HEK293 (cell line): ENCODE results near the gene AATK.

Experiments used
- CTCF ChIA-PET: fragments of 350-600 bp; formaldehyde crosslinking; extraction: SDS; loops from one replicate; lab custom pipeline; 2021; ENCODE audit warnings: antibody characterized with exemption; lab: Yijun Ruan, JAX
- POLR2A ChIA-PET: fragments of 300-600 bp; formaldehyde crosslinking; extraction: SDS; loops from one replicate; lab custom pipeline; 2020; ENCODE audit warnings: antibody characterized with exemption, inconsistent platforms; lab: Yijun Ruan, JAX
- H3K27ac ChIP-seq: fragments of 200-500 bp; sonication (Bioruptor generic); 2 replicates; pipeline ENCODE4 v1.5.1; 2014; ENCODE audit warnings: low read depth, low read length, control low read depth, inconsistent platforms; ENCODE audit errors: extremely low read depth
- H3K36me3 ChIP-seq, 2 experiments: fragments of 200-500 bp in 1 of 2; sonication (Bioruptor generic) in 1 of 2; 1 replicate in 1 of 2; 2 replicates in 1 of 2; pipeline ENCODE4 v1.5.1; 2014 to 2017; ENCODE audit warnings: inconsistent platforms in 2 of 2, low read length in 2 of 2; ENCODE audit not compliant: control insufficient read depth in 2 of 2, insufficient read depth in 1 of 2
- H3K4me1 ChIP-seq: fragments of 200-500 bp; sonication (Bioruptor generic); 2 replicates; pipeline ENCODE4 v1.5.1; 2014; ENCODE audit warnings: mild to moderate bottlenecking, low read length, inconsistent platforms; ENCODE audit not compliant: control insufficient read depth, insufficient read depth
- H3K4me3 ChIP-seq: 2 replicates; pipeline ENCODE4 v1.5.1; 2011; ENCODE audit warnings: low read depth, mild to moderate bottlenecking, control low read depth, low read length, moderate library complexity
- H3K9me3 ChIP-seq: fragments of 200-500 bp; sonication (Bioruptor generic); 2 replicates; pipeline ENCODE4 v1.5.1; 2014; ENCODE audit warnings: low read depth, low read length, inconsistent platforms; ENCODE audit not compliant: control insufficient read depth, insufficient read depth
- GLIS1 ChIP-seq: fragments of 450-650 bp; formaldehyde crosslinking; IDR thresholded peaks from 2 replicates; pipeline ENCODE4 v1.5.1; 2016; ENCODE audit warnings: missing biosample characterization, missing genetic modification characterization
- GLIS2 ChIP-seq: fragments of 450-650 bp; formaldehyde crosslinking; IDR thresholded peaks from 2 replicates; pipeline ENCODE4 v1.5.1; 2016; ENCODE audit warnings: missing biosample characterization, missing genetic modification characterization
- HOXC10 ChIP-seq: sonication (generic); formaldehyde crosslinking; IDR thresholded peaks from 2 replicates; pipeline ENCODE4 v1.8.1; 2023; ENCODE audit warnings: mild to moderate bottlenecking, missing genetic modification reagents
- HOXD13 ChIP-seq: sonication (generic); formaldehyde crosslinking; IDR thresholded peaks from 2 replicates; pipeline ENCODE4 v1.8.0; 2022; ENCODE audit warnings: missing genetic modification reagents, borderline replicate concordance
- KLF1 ChIP-seq: fragments of 450-650 bp; formaldehyde crosslinking; IDR thresholded peaks from 2 replicates; pipeline ENCODE4 v1.5.1; 2016; ENCODE audit warnings: missing biosample characterization, missing genetic modification characterization
- KLF10 ChIP-seq: fragments of 450-650 bp; IDR thresholded peaks from 2 replicates; pipeline ENCODE4 v1.5.1; 2018; ENCODE audit warnings: missing biosample characterization, mild to moderate bottlenecking, missing genetic modification characterization
- KLF17 ChIP-seq: fragments of 450-650 bp; formaldehyde crosslinking; IDR thresholded peaks from 2 replicates; pipeline ENCODE4 v1.5.1; 2016; ENCODE audit warnings: missing biosample characterization, missing genetic modification characterization
- KLF8 ChIP-seq: fragments of 450-650 bp; formaldehyde crosslinking; IDR thresholded peaks from 2 replicates; pipeline ENCODE4 v1.5.1; 2016; ENCODE audit warnings: missing biosample characterization, missing genetic modification characterization
- SCRT2 ChIP-seq: fragments of 450-650 bp; formaldehyde crosslinking; IDR thresholded peaks from 2 replicates; pipeline ENCODE4 v1.5.1; 2016; ENCODE audit warnings: missing biosample characterization, missing genetic modification characterization
- TSHZ1 ChIP-seq: fragments of 450-650 bp; formaldehyde crosslinking; IDR thresholded peaks from 2 replicates; pipeline ENCODE4 v1.5.1; 2016; ENCODE audit warnings: missing biosample characterization, missing genetic modification characterization, borderline replicate concordance
- YY1 ChIP-seq: fragments of 450-650 bp; formaldehyde crosslinking; IDR thresholded peaks from 2 replicates; pipeline ENCODE4 v1.5.1; 2018; ENCODE audit warnings: missing biosample characterization, missing genetic modification characterization
- ZFP37 ChIP-seq: fragments of 450-650 bp; formaldehyde crosslinking; IDR thresholded peaks from 2 replicates; pipeline ENCODE4 v1.5.1; 2016; ENCODE audit warnings: missing biosample characterization, missing genetic modification characterization
- ZIC2 ChIP-seq: fragments of 450-650 bp; formaldehyde crosslinking; IDR thresholded peaks from 2 replicates; pipeline ENCODE4 v1.5.1; 2016; ENCODE audit warnings: missing biosample characterization, missing genetic modification characterization
- ZNF121 ChIP-seq: fragments of 450-650 bp; formaldehyde crosslinking; IDR thresholded peaks from 2 replicates; pipeline ENCODE4 v1.5.1; 2016; ENCODE audit warnings: missing biosample characterization, missing genetic modification characterization
- ZNF148 ChIP-seq: fragments of 450-650 bp; formaldehyde crosslinking; IDR thresholded peaks from 2 replicates; pipeline ENCODE4 v1.5.0; 2017; ENCODE audit warnings: missing biosample characterization, missing genetic modification characterization, borderline replicate concordance
- ZNF398 ChIP-seq: fragments of 450-650 bp; formaldehyde crosslinking; IDR thresholded peaks from 2 replicates; pipeline ENCODE4 v1.5.1; 2017; ENCODE audit warnings: missing biosample characterization, missing genetic modification characterization
- ZNF423 ChIP-seq: fragments of 450-650 bp; formaldehyde crosslinking; IDR thresholded peaks from 2 replicates; pipeline ENCODE4 v1.5.1; 2016; ENCODE audit warnings: missing biosample characterization, missing genetic modification characterization
- ZNF514 ChIP-seq: fragments of 450-650 bp; formaldehyde crosslinking; IDR thresholded peaks from 2 replicates; pipeline ENCODE4 v1.5.1; 2016; ENCODE audit warnings: missing biosample characterization, missing genetic modification characterization
- ZNF544 ChIP-seq: fragments of 450-650 bp; formaldehyde crosslinking; IDR thresholded peaks from 2 replicates; pipeline ENCODE4 v1.5.0; 2017; ENCODE audit warnings: missing biosample characterization, missing genetic modification characterization
- ZNF639 ChIP-seq: fragments of 450-650 bp; formaldehyde crosslinking; IDR thresholded peaks from 2 replicates; pipeline ENCODE4 v1.5.1; 2016; ENCODE audit warnings: missing biosample characterization, missing genetic modification characterization
- ZNF76 ChIP-seq: fragments of 450-650 bp; formaldehyde crosslinking; IDR thresholded peaks from 2 replicates; pipeline ENCODE4; 2016; ENCODE audit warnings: low read depth, missing biosample characterization, missing genetic modification characterization, borderline replicate concordance
- TF ChIP-seq, protein P1 (sequence below): fragments of 450-650 bp; formaldehyde crosslinking; conservative IDR thresholded peaks from 2 replicates; pipeline ENCODE4 v1.5.1; 2016; ENCODE audit warnings: low read depth, missing biosample characterization, missing genetic modification characterization

Gene AATK

GRCh38 chr17:81115219-81115618 is 50.8 kb downstream of the AATK start:
- Histone ChIP-seq H3K4me3 (no peak overlapping the region), H3K36me3 (peaks cover 0 to 6% of the 10 kb centered on the region in 2 experiments; a peak in 1 of 3 replicates), H3K9me3 (no peaks in the 10 kb centered on the region), H3K4me1 (no peaks in the 10 kb centered on the region), H3K27ac (no peak overlapping the region)
- CTCF ChIA-PET = interaction anchor here (0.7 to 4.6 kb wide), 4 partner anchors 13 to 75 kb away, joined by 3 to 29 read pairs (median 6); no protein-coding TSS in a partner anchor
- POLR2A ChIA-PET = no interaction called here
- TF ChIP-seq ZNF148 (tag by site-specific recombination) = no peak
- TF ChIP-seq ZNF398 (tag by site-specific recombination) = no peak
- no peak for TF ChIP-seq ZNF514 (tag by site-specific recombination)
- TF ChIP-seq SCRT2 (tag by site-specific recombination) = no peak
- no peak for TF ChIP-seq ZNF544 (tag by site-specific recombination)
- TF ChIP-seq ZNF423 (tag by site-specific recombination) = no peak
- TF ChIP-seq, protein P1, sequence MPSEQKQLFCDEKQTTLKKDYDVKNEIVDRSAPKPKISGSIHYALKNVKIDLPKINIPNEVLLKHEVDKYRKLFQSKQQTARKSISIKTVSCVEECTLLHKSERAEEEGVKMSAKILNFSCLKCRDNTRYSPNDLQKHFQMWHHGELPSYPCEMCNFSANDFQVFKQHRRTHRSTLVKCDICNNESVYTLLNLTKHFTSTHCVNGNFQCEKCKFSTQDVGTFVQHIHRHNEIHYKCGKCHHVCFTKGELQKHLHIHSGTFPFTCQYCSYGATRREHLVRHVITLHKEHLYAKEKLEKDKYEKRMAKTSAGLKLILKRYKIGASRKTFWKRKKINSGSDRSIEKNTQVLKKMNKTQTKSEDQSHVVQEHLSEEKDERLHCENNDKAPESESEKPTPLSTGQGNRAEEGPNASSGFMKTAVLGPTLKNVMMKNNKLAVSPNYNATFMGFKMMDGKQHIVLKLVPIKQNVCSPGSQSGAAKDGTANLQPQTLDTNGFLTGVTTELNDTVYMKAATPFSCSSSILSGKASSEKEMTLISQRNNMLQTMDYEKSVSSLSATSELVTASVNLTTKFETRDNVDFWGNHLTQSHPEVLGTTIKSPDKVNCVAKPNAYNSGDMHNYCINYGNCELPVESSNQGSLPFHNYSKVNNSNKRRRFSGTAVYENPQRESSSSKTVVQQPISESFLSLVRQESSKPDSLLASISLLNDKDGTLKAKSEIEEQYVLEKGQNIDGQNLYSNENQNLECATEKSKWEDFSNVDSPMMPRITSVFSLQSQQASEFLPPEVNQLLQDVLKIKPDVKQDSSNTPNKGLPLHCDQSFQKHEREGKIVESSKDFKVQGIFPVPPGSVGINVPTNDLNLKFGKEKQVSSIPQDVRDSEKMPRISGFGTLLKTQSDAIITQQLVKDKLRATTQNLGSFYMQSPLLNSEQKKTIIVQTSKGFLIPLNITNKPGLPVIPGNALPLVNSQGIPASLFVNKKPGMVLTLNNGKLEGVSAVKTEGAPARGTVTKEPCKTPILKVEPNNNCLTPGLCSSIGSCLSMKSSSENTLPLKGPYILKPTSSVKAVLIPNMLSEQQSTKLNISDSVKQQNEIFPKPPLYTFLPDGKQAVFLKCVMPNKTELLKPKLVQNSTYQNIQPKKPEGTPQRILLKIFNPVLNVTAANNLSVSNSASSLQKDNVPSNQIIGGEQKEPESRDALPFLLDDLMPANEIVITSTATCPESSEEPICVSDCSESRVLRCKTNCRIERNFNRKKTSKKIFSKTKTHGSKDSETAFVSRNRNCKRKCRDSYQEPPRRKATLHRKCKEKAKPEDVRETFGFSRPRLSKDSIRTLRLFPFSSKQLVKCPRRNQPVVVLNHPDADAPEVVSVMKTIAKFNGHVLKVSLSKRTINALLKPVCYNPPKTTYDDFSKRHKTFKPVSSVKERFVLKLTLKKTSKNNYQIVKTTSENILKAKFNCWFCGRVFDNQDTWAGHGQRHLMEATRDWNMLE (tag by site-specific recombination) = no peak
- TF ChIP-seq KLF1 (tag by site-specific recombination) = peak; percentile 96
- TF ChIP-seq HOXC10 (CRISPR knock-in tag) = no peak
- TF ChIP-seq HOXD13 (CRISPR knock-in tag) = no peak
- peak; percentile 79; the same call in 1 of the 2 replicates for TF ChIP-seq KLF8 (tag by site-specific recombination)
- TF ChIP-seq ZNF76 (tag by site-specific recombination) = no peak
- TF ChIP-seq ZIC2 (tag by site-specific recombination) = 0 out of 2 replicates have a peak, but pooled peaks have one; percentile 10
- TF ChIP-seq GLIS2 (tag by site-specific recombination) = 0 out of 2 replicates have a peak, but pooled peaks have one; percentile 29
- no peak for TF ChIP-seq YY1 (tag by site-specific recombination)
- no peak for TF ChIP-seq ZFP37 (tag by site-specific recombination)
- no peak for TF ChIP-seq TSHZ1 (tag by site-specific recombination)
- no peak for TF ChIP-seq ZNF121 (tag by site-specific recombination)
- TF ChIP-seq KLF17 = no peak
- no peak for TF ChIP-seq KLF10 (tag by site-specific recombination)
- no peak for TF ChIP-seq GLIS1 (tag by site-specific recombination)
- no peak for TF ChIP-seq ZNF639 (tag by site-specific recombination)
